Gastrocnemius medialis (tissue), 4 donors: ENCODE results near the gene BANF1.

Experiments
- POLR2A ChIP-seq, 2 donors: fragments of 450-650 bp; IDR thresholded peaks; one replicate each; pipeline ENCODE4 v1.6.1; 2017; ENCODE audit warnings: antibody characterized with exemption in 2 of 2, mild to moderate bottlenecking in 2 of 2, moderate library complexity in 2 of 2
- TF ChIP-seq, protein P1 (sequence below), 5 experiments: fragments of 450-650 bp in 3 of 5; fragments of 200-600 bp in 2 of 5; sonication (generic) in 2 of 5; IDR thresholded peaks in 4 of 5; conservative IDR thresholded peaks in 1 of 5; 1 replicate in 4 of 5; 2 replicates in 1 of 5; pipeline ENCODE4 v1.5.1; 2016 to 2019; ENCODE audit warnings: antibody characterized with exemption in 5 of 5, mild to moderate bottlenecking in 3 of 5, moderate library complexity in 3 of 5

DNA sequence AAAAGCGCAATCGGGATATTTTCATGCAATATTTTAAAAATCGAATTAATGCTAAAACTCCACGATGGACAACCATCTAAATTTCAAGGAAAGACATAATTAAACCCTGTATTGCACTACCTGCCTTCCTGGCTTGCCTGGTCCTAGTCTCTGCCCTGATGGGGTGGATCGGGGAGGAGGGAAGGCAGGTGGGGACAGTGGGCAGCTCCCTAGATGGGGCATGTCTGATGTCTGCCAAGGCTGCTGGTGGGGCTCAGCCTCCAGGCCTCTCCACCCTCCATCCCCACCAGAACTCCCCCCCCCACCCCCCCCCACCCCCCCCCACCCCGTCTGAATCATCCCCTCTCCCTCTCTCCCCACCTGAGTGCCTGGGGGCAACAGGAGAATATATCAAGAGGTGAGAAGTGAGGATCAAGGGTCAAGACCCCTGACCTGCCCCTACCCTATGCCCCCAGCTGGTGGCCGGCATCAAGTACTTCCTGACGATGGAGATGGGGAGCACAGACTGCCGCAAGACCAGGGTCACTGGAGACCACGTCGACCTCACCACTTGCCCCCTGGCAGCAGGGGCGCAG is 10.2 kb downstream of the BANF1 start:
- TF ChIP-seq, protein P1, sequence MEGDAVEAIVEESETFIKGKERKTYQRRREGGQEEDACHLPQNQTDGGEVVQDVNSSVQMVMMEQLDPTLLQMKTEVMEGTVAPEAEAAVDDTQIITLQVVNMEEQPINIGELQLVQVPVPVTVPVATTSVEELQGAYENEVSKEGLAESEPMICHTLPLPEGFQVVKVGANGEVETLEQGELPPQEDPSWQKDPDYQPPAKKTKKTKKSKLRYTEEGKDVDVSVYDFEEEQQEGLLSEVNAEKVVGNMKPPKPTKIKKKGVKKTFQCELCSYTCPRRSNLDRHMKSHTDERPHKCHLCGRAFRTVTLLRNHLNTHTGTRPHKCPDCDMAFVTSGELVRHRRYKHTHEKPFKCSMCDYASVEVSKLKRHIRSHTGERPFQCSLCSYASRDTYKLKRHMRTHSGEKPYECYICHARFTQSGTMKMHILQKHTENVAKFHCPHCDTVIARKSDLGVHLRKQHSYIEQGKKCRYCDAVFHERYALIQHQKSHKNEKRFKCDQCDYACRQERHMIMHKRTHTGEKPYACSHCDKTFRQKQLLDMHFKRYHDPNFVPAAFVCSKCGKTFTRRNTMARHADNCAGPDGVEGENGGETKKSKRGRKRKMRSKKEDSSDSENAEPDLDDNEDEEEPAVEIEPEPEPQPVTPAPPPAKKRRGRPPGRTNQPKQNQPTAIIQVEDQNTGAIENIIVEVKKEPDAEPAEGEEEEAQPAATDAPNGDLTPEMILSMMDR (IDR thresholded peaks at IDR 0.05 in 4 of 5, conservative IDR thresholded peaks at IDR 0.05 in 1 of 5): no peak
- TF ChIP-seq POLR2A (IDR thresholded peaks at IDR 0.05): no peak
